Mucosa of descending colon (tissue), 3 donors: Measurements from ENCODE around the gene KIAA0586. TPM values are rescaled to one million over a fixed set of nuclear protein-coding genes. Genes with fewer than 3 reads are reported as not detected.

ENCODE experiments used
- ATAC-seq: fragments of 200-7000 bp; cut with Tn5 transposase; one replicate; pipeline ENCODE4 v1.9.1; 2020; ENCODE audit warnings: mild to moderate bottlenecking, moderate library complexity
- DNase-seq, 3 donors: peaks; one replicate each; pipeline ENCODE4 v3.0.0-alpha.2; 2020
- H3K36me3 ChIP-seq: fragments of 200-600 bp; one replicate; pipeline ENCODE4 v1.8.0; 2021; ENCODE audit warnings: low read depth, mild to moderate bottlenecking
- H3K4me1 ChIP-seq: fragments of 200-600 bp; one replicate; pipeline ENCODE4 v1.8.0; 2021; ENCODE audit warnings: low read depth, mild to moderate bottlenecking
- H3K4me3 ChIP-seq: fragments of 200-600 bp; one replicate; pipeline ENCODE4 v1.8.0; 2021; ENCODE audit warnings: mild to moderate bottlenecking
- H3K9me3 ChIP-seq: fragments of 200-600 bp; one replicate; pipeline ENCODE4 v1.8.0; 2021; ENCODE audit warnings: mild to moderate bottlenecking
- CTCF ChIP-seq: fragments of 200-600 bp; IDR thresholded peaks from one replicate; pipeline ENCODE4 v1.8.0; 2022; ENCODE audit warnings: antibody characterized with exemption, mild to moderate bottlenecking
- intact Hi-C, 2 donors: fragments of 100-400 bp; cut with DNase I in 1 of 2; cut with micrococcal nuclease in 1 of 2; formaldehyde crosslinking; loops; one replicate each; pipeline versions ENCODE4 v1.11.0 to v1.11.1; 2022; cut with DNase I, micrococcal nuclease
- total RNA-seq, 3 donors: library from RNA; stranded (reverse); fragmentation: NEBNext Ultra II Directional in 2 of 3; extraction: Animal tissue kit (Norgen Biotek cat#: 25700) in 2 of 3; gene quantifications; one replicate each; pipeline versions ENCODE4 v1.2.1 to v1.2.4, GENCODE V29; 2021 to 2023
- donor health status: DM: no; HTN: no; CAD: no; lungs with moderate emphysema.
- donor health status: DM: no; HTN: no; CAD: no.
- donor health status: DM: no; HTN: yes; CAD: no.

The KIAA0586 gene
- total RNA-seq, 3 donors from 2014 or later = 15.1 to 17.4 (median 17.4) TPM

- no peaks in the 10 kb centered on the region for H3K9me3 ChIP-seq
- no peak for TF ChIP-seq CTCF
- H3K4me3 ChIP-seq = no peak overlapping the region
- DNase-seq = no peak
- intact Hi-C loops = no loop called here
- H3K36me3 ChIP-seq = no peaks in the 10 kb centered on the region
- ATAC-seq = no peak
- no peaks in the 10 kb centered on the region for H3K4me1 ChIP-seq
Measured at GRCh38 chr14:58565832-58566231, 138.3 kb downstream of the KIAA0586 start.

GRCh38 chr14:58566979-58567378 is 139.5 kb downstream of the KIAA0586 start:
- ATAC-seq (no peak), DNase-seq (no peak)
- H3K4me3 ChIP-seq = no peak overlapping the region
- H3K4me1 ChIP-seq = no peaks in the 10 kb centered on the region
- intact Hi-C loops = no loop called here
- no peaks in the 10 kb centered on the region for H3K36me3 ChIP-seq
- TF ChIP-seq CTCF = no peak
- H3K9me3 ChIP-seq = no peaks in the 10 kb centered on the region

DNA sequence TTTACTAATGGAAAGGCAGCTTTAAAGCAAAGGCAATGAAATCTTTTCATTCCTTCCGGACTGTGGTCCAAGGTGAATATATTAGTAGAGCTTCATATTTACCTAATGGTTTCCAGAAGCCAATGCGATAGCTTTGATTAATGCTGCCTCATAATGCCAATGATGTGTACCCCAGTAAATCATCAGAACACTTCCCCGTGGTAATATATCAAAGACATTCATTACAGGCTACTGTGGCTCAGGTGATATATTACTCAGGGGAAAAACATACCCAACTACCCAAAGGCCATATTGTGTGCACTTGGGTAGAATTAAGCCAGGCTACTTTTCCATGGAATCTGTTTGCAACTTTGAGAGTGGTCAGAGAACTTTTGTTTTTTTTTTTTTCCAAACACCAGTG is 140.8 kb downstream of the KIAA0586 start:
- no peak for DNase-seq
- Histone ChIP-seq H3K36me3 (no peaks in the 10 kb centered on the region), H3K4me1 (no peaks in the 10 kb centered on the region), H3K4me3 (no peak overlapping the region), H3K9me3 (no peaks in the 10 kb centered on the region)
- no peak for ATAC-seq
- intact Hi-C loops = no loop called here
- no peak for TF ChIP-seq CTCF

DNA sequence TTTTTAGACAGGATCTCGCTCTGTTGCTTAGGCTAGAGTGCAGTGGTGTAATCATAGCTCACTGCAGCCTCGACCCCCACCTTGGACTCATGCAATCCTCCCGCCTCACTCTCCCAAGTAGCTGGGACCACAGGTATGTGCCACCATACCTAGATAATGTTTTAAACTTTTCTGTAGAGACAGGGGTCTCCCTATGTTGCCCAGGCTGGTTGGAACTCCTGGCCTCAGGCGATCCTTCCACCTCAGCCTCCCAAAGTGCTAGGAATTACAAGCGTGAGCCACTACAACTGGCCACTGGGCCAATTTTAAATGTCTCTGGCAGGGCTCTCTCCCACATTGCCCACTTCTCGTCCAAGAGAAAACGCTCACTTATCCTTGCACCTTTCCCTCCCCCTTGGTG is 143.7 kb downstream of the KIAA0586 start:
- Histone ChIP-seq H3K9me3 (no peaks in the 10 kb centered on the region), H3K4me3 (no peak overlapping the region), H3K36me3 (no peaks in the 10 kb centered on the region), H3K4me1 (no peaks in the 10 kb centered on the region)
- intact Hi-C loops = no loop called here
- no peak for TF ChIP-seq CTCF
- no peak for ATAC-seq
- DNase-seq = no peak

GRCh38 chr14:58571769-58572472 is 144.4 kb downstream of the KIAA0586 start:
- TF ChIP-seq CTCF = no peak
- intact Hi-C loops = no loop called here
- Histone ChIP-seq H3K36me3 (no peaks in the 10 kb centered on the region), H3K9me3 (no peaks in the 10 kb centered on the region), H3K4me1 (no peaks in the 10 kb centered on the region), H3K4me3 (no peak overlapping the region)
- no peak for DNase-seq
- no peak for ATAC-seq

DNA sequence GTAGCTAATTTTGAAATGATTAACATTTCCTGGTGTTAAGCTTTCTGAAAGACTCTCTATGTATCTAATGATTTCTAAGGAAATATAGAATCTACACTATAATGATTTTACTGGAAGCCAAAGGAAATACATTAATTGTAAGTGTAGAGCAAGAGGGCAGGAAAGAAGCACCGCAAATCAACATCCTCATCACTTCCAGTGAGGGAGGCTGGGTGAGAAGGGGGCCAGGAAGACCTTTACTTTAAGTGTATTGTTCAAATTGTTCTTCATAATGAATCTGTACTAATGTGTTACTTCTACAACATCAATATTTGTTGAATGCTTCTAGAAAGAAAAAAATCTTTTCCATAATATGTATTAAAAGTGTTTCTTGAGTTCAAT is 144.9 kb downstream of the KIAA0586 start:
- intact Hi-C loops = no loop called here
- no peak for DNase-seq
- H3K4me1 ChIP-seq = no peaks in the 10 kb centered on the region
- H3K4me3 ChIP-seq = no peak overlapping the region
- no peaks in the 10 kb centered on the region for H3K36me3 ChIP-seq
- no peak for TF ChIP-seq CTCF
- no peak for ATAC-seq
- H3K9me3 ChIP-seq = no peaks in the 10 kb centered on the region
